ENCODE measurements around the gene SMIM35.

The SMIM35 gene

GRCh38 chr11:117995472-117995871 lies 91.3 kb downstream of the SMIM35 start:
- Histone ChIP-seq H3K27ac (no peak overlapping the region), H3K36me3 (ENCODE audit: control insufficient read depth, insufficient read depth, low read length) (no peaks in the 10 kb centered on the region), H3K4me2 (ENCODE audit: low read length) (no peak overlapping the region), H3K9ac (no peak overlapping the region), H3K9me3 (ENCODE audit: control insufficient read depth, low read length) (no peaks in the 10 kb centered on the region), H3K27me3 (ENCODE audit: control insufficient read depth, insufficient read depth, low read length) (no peaks in the 10 kb centered on the region), H3K4me1 (no peaks in the 10 kb centered on the region), H3K79me2 (no peaks in the 10 kb centered on the region), H2AFZ (no peak overlapping the region), H3K4me3 (ENCODE audit: low read depth, low read length) (no peak overlapping the region)
- TF ChIP-seq CTCF (IDR thresholded peaks at IDR 0.05), result no peak

GRCh38 chr11:117993988-117994745 lies 92.6 kb downstream of the SMIM35 start:
- no peaks in the 10 kb centered on the region for H3K27me3 ChIP-seq (ENCODE audit: control insufficient read depth, insufficient read depth, low read length)
- H2AFZ ChIP-seq, result no peak overlapping the region
- no peak overlapping the region for H3K27ac ChIP-seq
- no peak overlapping the region for H3K4me3 ChIP-seq (ENCODE audit: low read depth, low read length)
- H3K9ac ChIP-seq, result no peak overlapping the region
- no peaks in the 10 kb centered on the region for H3K79me2 ChIP-seq
- H3K4me2 ChIP-seq (ENCODE audit: low read length), result no peak overlapping the region
- no peaks in the 10 kb centered on the region for H3K4me1 ChIP-seq
- no peaks in the 10 kb centered on the region for H3K9me3 ChIP-seq (ENCODE audit: control insufficient read depth, low read length)
- no peak for TF ChIP-seq CTCF (IDR thresholded peaks at IDR 0.05)
- no peaks in the 10 kb centered on the region for H3K36me3 ChIP-seq (ENCODE audit: control insufficient read depth, insufficient read depth, low read length)

GRCh38 chr11:117992620-117993019 lies 94.1 kb downstream of the SMIM35 start:
- Histone ChIP-seq H3K27me3 (ENCODE audit: control insufficient read depth, insufficient read depth, low read length) (no peaks in the 10 kb centered on the region), H3K9me3 (ENCODE audit: control insufficient read depth, low read length) (no peaks in the 10 kb centered on the region), H3K27ac (no peak overlapping the region), H3K4me1 (no peaks in the 10 kb centered on the region), H3K9ac (no peak overlapping the region), H2AFZ (no peak overlapping the region), H3K4me2 (ENCODE audit: low read length) (no peak overlapping the region), H3K4me3 (ENCODE audit: low read depth, low read length) (no peak overlapping the region), H3K36me3 (ENCODE audit: control insufficient read depth, insufficient read depth, low read length) (no peaks in the 10 kb centered on the region), H3K79me2 (no peaks in the 10 kb centered on the region)
- TF ChIP-seq CTCF (IDR thresholded peaks at IDR 0.05), result no peak

GRCh38 chr11:117992136-117992535 lies 94.6 kb downstream of the SMIM35 start:
- H3K27me3 ChIP-seq (ENCODE audit: control insufficient read depth, insufficient read depth, low read length), result no peaks in the 10 kb centered on the region
- no peak overlapping the region for H3K4me2 ChIP-seq (ENCODE audit: low read length)
- H3K27ac ChIP-seq, result no peak overlapping the region
- H2AFZ ChIP-seq, result no peak overlapping the region
- no peaks in the 10 kb centered on the region for H3K36me3 ChIP-seq (ENCODE audit: control insufficient read depth, insufficient read depth, low read length)
- H3K9me3 ChIP-seq (ENCODE audit: control insufficient read depth, low read length), result no peaks in the 10 kb centered on the region
- H3K9ac ChIP-seq, result no peak overlapping the region
- H3K79me2 ChIP-seq, result no peaks in the 10 kb centered on the region
- TF ChIP-seq CTCF (IDR thresholded peaks at IDR 0.05), result no peak
- no peak overlapping the region for H3K4me3 ChIP-seq (ENCODE audit: low read depth, low read length)
- H3K4me1 ChIP-seq, result no peaks in the 10 kb centered on the region

Data from parathyroid adenoma (tissue), 2 donors.